Measurements from ENCODE around the gene KCNH1. TPM values are rescaled to one million over a fixed set of nuclear protein-coding genes. Genes with fewer than 3 reads are reported as not detected.

KCNH1 gene
- total RNA-seq, 2 donors from 2014 or later: 3.2 to 3.5 TPM

DNA sequence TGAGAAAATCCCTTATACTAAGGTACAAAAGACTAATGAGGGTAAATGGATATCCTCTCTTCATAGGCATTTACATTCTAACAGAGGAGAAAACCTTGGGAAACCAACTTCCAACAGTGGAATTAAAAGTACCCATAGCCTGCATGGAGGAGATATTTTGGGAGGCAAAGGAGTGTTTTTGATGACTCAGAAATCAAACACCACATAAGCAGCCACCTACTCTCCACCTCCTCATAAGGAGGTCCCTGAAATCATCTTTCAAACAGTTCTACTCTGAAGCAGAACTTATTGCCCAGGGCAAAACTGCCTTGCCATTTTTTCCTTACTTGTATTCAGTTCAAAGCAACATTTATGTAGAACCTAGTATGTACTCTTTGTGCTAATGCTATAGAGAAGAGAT, 211.3 kb downstream of the KCNH1 start:
- no peaks in the 10 kb centered on the region for H3K36me3 Mint-ChIP-seq (ENCODE audit: low read depth)
- H3K4me1 Mint-ChIP-seq: peaks cover 5% of the 10 kb centered on the region
- H3K27ac ChIP-seq (ENCODE audit: low read depth, low read length): no peak overlapping the region
- no peak overlapping the region for H3K27ac Mint-ChIP-seq
- H3K27me3 ChIP-seq (ENCODE audit: control insufficient read depth, insufficient read depth, low read length, poor library complexity, severe bottlenecking): no peaks in the 10 kb centered on the region
- no peaks in the 10 kb centered on the region for H3K9me3 Mint-ChIP-seq
- H3K4me1 ChIP-seq (ENCODE audit: control insufficient read depth, insufficient read depth, low read length): no peaks in the 10 kb centered on the region
- H3K9ac ChIP-seq (ENCODE audit: extremely low read depth, low read length, poor library complexity, severe bottlenecking): no peak overlapping the region
- H3K27me3 Mint-ChIP-seq (ENCODE audit: insufficient read depth): no peaks in the 10 kb centered on the region
- no peak overlapping the region for H3K4me3 Mint-ChIP-seq
- H3K9me3 ChIP-seq (ENCODE audit: control insufficient read depth, low read length): no peaks in the 10 kb centered on the region
- TF ChIP-seq, protein P1, sequence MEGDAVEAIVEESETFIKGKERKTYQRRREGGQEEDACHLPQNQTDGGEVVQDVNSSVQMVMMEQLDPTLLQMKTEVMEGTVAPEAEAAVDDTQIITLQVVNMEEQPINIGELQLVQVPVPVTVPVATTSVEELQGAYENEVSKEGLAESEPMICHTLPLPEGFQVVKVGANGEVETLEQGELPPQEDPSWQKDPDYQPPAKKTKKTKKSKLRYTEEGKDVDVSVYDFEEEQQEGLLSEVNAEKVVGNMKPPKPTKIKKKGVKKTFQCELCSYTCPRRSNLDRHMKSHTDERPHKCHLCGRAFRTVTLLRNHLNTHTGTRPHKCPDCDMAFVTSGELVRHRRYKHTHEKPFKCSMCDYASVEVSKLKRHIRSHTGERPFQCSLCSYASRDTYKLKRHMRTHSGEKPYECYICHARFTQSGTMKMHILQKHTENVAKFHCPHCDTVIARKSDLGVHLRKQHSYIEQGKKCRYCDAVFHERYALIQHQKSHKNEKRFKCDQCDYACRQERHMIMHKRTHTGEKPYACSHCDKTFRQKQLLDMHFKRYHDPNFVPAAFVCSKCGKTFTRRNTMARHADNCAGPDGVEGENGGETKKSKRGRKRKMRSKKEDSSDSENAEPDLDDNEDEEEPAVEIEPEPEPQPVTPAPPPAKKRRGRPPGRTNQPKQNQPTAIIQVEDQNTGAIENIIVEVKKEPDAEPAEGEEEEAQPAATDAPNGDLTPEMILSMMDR (conservative IDR thresholded peaks at IDR 0.05): no peak
- no peak for DNase-seq
- no peaks in the 10 kb centered on the region for H3K36me3 ChIP-seq (ENCODE audit: control insufficient read depth, insufficient read depth, low read length)
- no peak overlapping the region for H3K4me3 ChIP-seq (ENCODE audit: low read length)

DNA sequence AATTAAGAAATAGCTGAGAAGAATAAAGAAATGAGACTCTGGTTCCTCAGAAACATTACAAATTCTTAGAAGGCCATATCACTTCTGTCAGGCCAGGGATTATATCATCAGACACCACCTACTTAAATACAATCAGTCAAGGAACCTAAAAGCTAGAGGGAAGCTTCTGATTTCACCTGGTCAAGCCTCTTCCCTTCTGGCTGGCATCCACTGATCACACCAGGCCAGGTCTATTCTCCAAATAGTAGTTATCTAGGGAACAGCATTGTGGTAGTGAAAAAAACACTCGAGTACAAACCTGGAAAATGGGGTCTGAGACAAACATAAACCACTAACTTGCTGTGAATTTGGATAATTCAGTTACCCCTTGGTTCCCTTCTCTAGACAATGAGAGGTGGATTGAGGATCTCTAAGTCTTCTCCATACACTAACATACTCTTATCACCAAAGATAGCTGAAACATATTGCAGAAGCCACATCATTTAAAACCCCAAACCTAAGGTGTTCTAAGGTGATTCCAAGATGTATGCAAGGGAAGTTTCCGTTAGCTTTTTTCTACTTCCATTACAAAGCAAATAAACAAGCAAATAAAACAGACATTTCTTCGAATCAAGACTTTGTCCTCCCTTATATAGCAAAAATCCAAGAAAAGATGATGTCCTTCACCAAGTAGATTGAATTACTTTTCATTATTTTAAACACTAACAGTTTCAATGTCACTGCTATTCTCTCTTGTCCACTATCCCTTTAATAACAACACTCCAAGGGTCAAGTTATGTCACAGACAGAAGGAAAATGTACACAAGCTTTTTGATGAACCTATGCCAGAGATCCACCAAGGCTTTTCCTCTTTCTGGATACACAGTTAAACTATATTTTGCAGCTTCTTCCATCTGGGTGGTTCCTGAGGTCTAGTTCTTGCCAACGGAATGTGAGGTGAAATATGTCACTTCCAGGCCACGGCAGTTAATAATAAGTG, 212.9 kb downstream of the KCNH1 start:
- Mint-ChIP-seq H3K36me3 (ENCODE audit: low read depth) (no peaks in the 10 kb centered on the region), H3K27me3 (ENCODE audit: insufficient read depth) (no peaks in the 10 kb centered on the region), H3K9me3 (no peaks in the 10 kb centered on the region), H3K4me1 (peaks cover 7% of the 10 kb centered on the region), H3K4me3 (no peak overlapping the region), H3K27ac (no peak overlapping the region)
- Histone ChIP-seq H3K4me3 (ENCODE audit: low read length) (no peak overlapping the region), H3K27ac (ENCODE audit: low read depth, low read length) (no peak overlapping the region), H3K9me3 (ENCODE audit: control insufficient read depth, low read length) (no peaks in the 10 kb centered on the region), H3K36me3 (ENCODE audit: control insufficient read depth, insufficient read depth, low read length) (no peaks in the 10 kb centered on the region), H3K27me3 (ENCODE audit: control insufficient read depth, insufficient read depth, low read length, poor library complexity, severe bottlenecking) (no peaks in the 10 kb centered on the region), H3K4me1 (ENCODE audit: control insufficient read depth, insufficient read depth, low read length) (no peaks in the 10 kb centered on the region), H3K9ac (ENCODE audit: extremely low read depth, low read length, poor library complexity, severe bottlenecking) (no peak overlapping the region)
- WGBS, 2 experiments (ENCODE audit: insufficient coverage in 1 of 2, insufficient read length in 1 of 2): 85 to 94% methylated on average over 3 to 5 of the region's 5 CpGs
- TF ChIP-seq, protein P1 (conservative IDR thresholded peaks at IDR 0.05): no peak
- DNase-seq: no peak

DNA sequence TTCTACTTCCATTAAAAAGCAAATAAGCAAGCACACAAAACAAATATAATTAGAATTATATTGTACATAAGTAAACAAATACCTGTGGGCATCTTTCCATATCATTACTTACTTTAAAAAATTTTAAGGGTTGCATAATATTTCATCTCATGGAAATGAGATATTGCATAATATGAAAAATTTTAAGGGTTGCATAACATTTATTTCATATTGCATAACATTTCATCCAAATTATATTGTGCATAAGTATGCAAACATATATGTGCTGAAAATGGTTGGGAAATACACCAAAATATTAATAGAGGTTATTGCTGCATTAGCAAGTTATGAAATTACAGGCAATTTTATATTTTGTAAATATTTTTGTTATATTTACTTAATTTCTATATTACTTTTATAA, 213.7 kb downstream of the KCNH1 start:
- H3K9me3 Mint-ChIP-seq: no peaks in the 10 kb centered on the region
- H3K4me1 Mint-ChIP-seq: peaks cover 7% of the 10 kb centered on the region
- Histone ChIP-seq H3K9me3 (ENCODE audit: control insufficient read depth, low read length) (no peaks in the 10 kb centered on the region), H3K36me3 (ENCODE audit: control insufficient read depth, insufficient read depth, low read length) (no peaks in the 10 kb centered on the region), H3K4me1 (ENCODE audit: control insufficient read depth, insufficient read depth, low read length) (no peaks in the 10 kb centered on the region), H3K27me3 (ENCODE audit: control insufficient read depth, insufficient read depth, low read length, poor library complexity, severe bottlenecking) (no peaks in the 10 kb centered on the region), H3K4me3 (ENCODE audit: low read length) (no peak overlapping the region), H3K9ac (ENCODE audit: extremely low read depth, low read length, poor library complexity, severe bottlenecking) (no peak overlapping the region), H3K27ac (ENCODE audit: low read depth, low read length) (no peak overlapping the region)
- H3K27me3 Mint-ChIP-seq (ENCODE audit: insufficient read depth): no peaks in the 10 kb centered on the region
- no peak overlapping the region for H3K4me3 Mint-ChIP-seq
- no peak for DNase-seq
- no peaks in the 10 kb centered on the region for H3K36me3 Mint-ChIP-seq (ENCODE audit: low read depth)
- no peak overlapping the region for H3K27ac Mint-ChIP-seq
- TF ChIP-seq, protein P1 (conservative IDR thresholded peaks at IDR 0.05): no peak

All from endodermal cell (in vitro differentiated cells).